ENCODE measurements around the gene TRA2A.
"Not testable (repeated sequence)": the region's sequence is repeated elsewhere in the genome, so short reads cannot be mapped to it uniquely, and the experiment has no call there.

Gene TRA2A

DNA sequence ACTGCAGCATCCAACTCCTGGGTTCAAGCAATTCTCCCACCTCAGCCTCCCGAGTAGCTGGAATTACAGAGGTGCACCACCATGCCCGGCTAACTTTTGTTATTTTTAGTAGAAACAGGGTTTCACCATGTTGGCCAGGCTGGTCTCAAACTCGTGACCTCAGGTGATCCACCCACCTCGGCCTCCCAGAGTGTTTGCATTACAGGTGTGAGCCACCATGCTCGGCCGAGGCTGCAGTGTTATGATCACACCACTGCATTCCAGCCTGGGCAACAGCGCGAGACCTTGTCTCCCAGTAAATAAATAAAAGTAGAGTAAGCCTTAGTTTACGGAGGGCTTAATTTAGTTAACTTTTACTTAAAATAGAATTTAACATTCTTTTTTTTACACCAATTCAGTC lies 37.8 kb downstream of the TRA2A start:
- no peak for DNase-seq (ENCODE audit: low read depth in 3 of 3)

DNA sequence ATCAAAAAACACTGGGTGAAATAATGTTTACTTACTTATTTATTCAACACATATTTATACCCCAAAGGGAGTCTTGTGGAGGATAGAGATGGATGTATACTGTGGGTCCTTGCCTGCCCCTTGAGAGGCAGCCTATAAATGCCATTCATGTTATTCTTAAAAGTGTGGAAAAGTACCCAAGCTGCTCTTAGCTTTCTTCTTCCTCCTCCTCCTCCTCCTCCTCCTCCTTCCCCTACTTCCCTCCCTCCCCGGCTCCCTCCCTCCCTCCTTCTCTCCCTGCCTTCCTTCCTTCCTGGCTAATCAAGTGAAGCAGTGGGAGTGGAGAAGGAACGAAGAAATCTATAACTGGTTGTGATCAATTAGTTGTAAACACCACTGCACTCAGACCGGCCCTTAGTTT lies 40.3 kb downstream of the TRA2A start:
- DNase-seq (ENCODE audit: low read depth in 3 of 3) = no peak

DNA sequence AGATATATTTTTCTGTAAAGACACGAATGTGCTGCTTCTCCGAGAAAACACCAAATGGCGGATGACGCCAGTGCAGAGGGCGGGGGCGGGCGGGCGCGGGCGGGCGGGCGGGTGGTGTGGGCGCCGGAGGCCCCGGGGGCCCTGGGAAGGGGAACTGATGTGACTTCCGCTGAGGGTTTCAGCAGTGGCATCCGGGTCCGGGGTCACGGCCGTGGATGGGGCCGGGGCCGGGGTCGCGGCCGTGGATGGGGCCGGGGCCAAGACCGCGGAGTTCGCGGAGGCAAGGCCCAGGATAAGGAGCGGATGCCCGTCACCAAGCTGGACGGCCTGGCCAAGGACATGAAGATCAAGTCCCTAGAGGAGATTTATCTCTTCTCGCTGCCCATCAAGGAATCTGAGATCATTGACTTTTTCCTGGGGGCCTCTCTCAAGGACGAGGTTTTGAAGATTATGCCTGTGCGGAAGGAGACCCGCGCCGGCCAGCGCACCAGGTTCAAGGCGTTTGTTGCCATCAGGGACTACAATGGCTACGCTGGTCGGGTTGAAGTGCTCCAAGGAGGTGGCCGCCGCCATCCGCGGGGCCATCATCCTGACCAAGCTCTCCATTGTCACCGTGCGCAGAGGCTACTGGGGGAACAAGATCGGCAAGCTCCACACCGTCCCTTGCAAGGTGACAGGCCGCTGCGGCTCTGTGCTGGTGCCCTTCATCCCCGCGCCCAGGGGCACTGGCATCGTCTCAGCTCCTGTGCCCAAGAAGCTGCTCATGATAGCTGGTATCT lies 41.2 kb downstream of the TRA2A start:
- DNase-seq (ENCODE audit: low read depth in 3 of 3) = peak in 1 of 3 donors; percentile 31

DNA sequence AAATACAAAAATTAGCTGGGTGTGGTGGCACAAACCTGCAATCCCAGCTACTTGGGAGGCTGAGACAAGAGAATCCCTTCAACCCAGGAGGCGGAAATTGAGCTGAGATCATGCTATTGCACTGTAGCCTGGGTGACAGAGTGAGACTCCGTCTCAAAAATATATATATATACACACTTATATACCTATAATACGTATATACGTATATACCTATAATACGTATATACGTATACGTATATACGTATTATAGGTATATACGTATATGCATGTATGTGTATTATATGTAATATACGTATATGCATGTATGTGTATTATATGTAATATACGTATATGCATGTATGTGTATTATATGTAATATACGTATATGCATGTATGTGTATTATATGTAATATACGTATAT lies 43.1 kb downstream of the TRA2A start:
- not testable (repeated sequence) for DNase-seq (ENCODE audit: low read depth in 3 of 3)

DNA sequence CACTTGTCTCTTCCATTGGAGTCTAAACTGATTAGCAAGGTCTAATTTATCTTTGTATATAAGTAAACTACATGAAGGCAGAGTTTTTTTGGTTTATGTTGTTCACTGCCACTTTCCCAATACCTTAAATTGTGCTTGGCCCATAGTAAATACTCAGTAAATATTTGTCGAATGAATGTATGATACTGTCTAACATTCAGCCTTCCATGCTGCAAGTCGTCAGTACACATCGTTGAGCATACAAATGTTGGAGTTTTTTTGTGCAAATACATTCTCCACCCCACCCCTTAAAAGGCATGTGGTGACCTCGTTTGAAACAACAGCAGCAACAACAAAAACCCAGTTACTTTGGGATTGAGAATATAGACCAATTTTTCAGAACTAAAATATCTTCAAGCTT lies 44.1 kb downstream of the TRA2A start:
- no peak for DNase-seq (ENCODE audit: low read depth in 3 of 3)

DNA sequence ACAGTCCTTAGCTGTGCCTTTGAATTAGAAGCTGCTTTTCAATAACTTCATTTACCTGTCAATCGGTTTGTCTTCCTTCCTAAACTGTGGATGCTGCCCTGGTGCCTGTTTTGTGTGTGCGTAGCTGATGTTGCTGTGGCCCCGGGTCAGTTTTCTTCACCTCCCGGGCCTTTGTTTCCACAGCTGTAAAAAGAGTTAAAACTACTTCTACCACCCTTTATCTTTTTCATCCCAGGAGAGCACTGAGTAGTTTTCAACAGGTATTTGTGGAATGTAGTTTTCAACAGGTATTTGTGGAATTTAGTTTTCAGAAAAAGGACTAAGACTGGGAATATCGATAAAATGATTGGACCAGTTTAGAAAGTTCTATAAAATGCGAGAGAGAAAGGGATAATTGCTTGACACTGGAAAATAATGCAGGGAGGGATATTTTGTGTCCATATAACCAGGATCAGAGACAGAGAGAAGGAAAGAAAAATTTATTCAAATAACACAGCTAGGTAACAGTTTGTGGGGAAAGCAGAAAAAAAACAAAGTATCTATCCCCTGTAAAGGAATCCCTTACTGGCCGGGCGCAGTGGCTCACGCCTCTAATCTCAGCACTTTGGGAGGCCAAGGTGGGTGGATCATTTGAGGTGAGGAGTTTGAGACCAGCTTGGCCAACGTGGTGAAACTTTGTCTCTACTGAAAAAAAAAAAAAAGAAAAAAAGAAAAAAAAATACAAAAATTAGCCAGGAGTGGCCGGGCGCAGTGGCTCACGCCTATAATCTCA lies 45.6 kb downstream of the TRA2A start:
- DNase-seq (ENCODE audit: low read depth in 3 of 3) = no peak

DNA sequence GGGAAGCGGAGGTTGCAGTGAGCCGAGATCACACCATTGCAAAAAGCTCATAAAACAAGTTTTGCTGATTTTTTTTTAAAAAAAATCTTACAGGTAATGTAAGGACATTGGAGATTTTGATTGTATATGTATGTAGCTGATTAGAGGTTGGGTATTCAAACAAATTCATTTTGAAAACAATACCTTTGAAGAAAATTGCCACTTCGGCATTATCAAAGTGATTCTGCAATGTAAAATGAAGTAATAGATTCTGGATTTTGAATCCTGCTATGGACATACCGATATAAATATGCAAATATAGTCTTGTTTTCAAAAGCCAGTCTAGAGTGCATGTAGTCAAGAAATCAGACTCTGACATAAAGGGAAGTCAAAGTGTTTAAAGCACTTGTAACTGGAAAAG lies 49.1 kb downstream of the TRA2A start:
- DNase-seq (ENCODE audit: low read depth in 3 of 3) = no peak

DNA sequence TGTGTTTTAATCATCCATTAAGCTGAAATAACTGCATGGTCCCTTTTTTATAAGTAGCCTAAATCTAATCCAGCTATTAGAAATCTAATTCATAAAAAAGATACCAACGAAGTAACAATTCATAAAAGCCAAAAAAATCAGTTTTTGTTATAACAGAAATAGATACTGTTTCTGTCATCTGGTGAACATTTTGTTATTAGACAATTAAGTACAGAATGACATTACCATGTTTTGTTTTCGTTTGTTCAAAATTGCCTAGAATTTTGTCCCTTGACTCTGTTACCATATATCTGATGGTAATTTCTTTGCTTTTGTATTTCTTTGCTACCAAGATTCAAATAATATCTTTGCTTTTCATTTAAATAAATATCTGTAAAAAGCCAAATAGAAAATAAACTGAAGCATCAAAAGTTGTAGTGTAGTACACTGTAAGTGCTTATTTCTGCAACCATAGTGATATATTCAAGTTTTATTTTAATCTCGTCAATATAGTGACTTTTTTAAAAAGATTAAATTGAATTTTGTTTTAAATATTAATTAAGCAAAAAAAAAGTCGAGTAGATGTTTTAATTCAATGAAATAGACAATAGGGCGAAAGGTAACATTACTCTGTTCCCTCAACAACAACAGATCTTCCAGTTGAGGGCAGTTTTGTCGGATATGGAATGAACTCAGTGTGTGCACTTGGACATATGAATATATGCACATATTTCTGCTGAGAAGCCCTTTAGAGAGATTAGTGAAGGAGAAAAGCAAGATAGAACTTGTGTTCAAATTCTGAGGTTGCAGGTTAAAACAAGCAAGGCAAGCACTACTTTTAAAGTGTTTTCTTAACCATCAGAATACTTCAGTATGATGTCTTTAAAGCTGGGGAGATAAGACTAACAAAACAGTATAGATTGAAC lies 53.6 kb downstream of the TRA2A start:
- no peak for DNase-seq (ENCODE audit: low read depth in 3 of 3)

DNA sequence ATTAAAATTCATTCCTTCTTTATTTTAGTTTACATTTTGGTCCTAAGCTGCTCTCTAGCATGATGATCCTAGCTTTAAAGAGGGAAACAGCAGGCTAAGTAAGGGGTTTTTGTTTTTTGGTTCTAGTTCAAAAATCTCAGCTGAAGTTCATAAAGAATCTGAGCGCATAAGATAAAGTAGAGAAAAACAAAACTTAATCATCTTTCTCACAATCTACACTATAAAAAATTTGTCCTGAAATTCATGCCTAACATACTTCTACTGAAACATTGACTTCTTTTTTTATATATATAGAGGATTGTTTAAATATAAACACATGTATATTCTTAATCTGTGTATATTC lies 54.7 kb downstream of the TRA2A start:
- DNase-seq (ENCODE audit: low read depth in 3 of 3) = no peak

DNA sequence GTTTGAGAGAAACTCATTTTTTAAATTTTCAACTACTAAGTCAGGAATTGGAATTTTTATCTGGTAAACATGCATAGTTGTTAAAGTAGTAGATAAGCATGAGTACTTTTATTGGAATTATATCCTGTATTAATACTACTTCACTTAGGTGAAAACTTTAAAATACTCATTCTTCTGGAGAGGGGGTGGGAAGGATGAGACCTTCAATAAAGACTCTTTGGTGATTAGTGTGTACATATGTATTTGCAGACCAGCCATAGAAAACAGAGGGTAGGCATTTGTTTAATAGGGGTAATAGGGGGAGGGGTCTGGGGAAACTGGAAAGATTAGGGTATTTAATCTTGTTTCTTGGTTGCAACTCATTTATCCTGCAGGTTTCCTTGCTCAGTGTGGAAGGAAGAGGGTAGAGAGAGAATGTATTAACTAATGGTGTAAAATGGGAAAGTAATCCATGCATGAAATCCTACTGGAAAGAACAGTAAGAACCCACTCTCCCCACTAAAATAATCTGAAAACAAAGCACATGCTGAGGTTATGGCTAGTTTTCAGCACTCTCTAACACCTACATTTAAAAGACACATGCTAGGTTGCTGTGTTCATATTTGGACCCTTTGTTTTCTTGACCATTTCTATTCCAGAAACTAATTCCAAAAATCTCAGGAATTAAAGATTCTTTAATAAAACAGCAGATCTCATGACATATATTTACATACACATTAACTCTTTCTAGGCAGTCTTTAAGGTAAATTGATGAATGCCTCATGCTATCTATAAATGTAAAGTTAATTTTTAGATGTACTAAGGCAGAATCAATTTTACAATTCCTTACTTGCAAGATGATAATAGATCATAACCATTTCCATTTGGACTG lies 55.3 kb downstream of the TRA2A start:
- no peak for DNase-seq (ENCODE audit: low read depth in 3 of 3)

DNA sequence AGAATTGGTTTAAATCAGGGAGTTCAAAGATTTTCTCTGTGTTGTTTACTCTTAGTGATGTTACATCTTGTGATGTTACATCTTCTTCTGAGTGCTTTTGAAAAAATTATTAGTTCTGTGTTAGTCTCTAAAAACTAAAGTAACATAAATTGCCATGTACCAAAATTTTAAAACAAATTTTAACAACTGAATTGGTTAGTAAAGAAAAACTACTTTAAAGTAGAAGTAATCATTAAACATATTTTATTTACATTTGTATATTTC lies 56.3 kb downstream of the TRA2A start:
- DNase-seq (ENCODE audit: low read depth in 3 of 3) = no peak

DNA sequence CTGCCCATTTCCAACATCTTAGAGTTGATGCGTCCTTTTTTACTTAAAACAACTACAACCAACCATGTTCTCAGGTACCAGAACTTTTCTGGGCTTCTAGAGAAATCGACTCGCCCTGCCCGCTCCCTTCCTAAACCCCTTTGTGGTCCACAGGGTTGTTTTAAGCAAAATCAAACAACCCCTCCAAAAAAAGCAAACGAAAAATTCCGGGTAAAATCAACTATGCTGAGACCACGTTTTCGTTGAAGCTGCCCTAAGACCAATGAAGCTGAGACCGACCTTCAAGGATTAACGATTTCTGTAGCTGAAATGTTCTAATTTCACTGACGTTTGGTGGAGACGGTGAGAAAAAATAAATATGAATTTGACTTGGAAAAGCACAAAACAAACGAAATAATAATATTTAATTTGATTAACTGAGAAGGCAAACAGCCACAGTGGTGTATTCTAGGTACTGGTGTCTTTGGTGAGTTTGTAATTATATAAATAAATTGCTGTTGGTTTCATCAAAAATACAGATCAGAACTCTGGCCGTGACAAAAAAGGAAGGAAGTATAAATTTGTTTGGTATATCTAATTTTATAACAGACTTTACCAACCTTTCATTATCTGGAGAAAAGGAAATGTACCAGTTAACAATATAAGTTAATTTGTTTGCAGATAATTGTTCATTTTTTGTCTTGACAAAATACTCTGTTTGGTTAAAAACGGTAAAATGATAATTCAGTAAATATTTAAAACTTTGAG lies 56.8 kb downstream of the TRA2A start:
- DNase-seq (ENCODE audit: low read depth in 3 of 3) = no peak

DNA sequence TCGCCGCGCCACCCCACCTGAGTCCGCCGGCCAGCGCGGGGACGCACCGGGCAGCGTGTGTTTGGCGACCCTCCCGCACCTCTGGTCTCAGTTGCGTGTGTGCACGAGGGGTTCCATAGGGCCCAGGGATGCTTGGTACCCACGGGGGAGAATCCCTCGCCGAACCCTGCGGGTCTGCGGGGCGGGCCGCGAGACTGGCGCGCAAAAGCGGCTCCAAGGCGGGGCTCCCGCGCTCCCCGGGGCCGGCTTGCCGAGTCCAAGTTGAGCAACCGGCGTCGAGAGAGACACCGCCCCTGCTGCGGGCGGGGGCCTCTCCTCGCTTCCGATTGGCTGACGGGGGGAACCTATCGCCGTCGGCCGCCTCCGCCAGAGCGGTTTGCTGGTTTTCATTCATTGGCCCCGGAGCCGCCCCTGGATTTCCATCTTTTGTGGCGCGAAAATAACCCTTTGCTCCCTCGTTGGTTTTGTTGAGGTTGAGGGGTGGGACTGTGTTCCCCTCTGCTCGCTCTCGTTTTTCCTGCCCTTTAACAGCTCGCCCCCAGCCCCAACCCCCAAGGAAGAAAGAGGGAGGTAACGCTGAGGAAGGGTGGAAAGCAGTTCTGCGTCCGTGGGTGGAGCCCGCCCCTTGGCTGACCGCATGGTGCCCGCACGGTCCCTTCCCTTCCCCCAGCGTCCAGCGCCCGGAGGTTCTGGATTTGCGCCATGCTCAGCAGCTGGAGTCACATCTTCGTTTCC lies 57.5 kb downstream of the TRA2A start:
- DNase-seq (ENCODE audit: low read depth in 3 of 3) = peak; percentile 60 to 83 (median 82)

DNA sequence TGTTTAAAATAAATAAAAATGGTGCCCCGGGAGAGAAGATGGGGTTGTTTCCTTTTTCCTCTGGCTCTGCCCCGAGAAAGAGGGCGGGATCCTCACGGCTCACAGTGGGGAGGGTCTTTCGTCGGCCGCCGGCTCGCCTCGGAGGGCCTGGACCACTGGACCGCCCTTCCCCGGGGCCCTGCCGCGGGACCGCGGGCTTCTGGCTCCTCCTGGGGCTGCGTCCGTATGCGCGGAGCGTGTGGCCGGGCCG lies 58.0 kb downstream of the TRA2A start:
- DNase-seq (ENCODE audit: low read depth in 3 of 3) = no peak

DNA sequence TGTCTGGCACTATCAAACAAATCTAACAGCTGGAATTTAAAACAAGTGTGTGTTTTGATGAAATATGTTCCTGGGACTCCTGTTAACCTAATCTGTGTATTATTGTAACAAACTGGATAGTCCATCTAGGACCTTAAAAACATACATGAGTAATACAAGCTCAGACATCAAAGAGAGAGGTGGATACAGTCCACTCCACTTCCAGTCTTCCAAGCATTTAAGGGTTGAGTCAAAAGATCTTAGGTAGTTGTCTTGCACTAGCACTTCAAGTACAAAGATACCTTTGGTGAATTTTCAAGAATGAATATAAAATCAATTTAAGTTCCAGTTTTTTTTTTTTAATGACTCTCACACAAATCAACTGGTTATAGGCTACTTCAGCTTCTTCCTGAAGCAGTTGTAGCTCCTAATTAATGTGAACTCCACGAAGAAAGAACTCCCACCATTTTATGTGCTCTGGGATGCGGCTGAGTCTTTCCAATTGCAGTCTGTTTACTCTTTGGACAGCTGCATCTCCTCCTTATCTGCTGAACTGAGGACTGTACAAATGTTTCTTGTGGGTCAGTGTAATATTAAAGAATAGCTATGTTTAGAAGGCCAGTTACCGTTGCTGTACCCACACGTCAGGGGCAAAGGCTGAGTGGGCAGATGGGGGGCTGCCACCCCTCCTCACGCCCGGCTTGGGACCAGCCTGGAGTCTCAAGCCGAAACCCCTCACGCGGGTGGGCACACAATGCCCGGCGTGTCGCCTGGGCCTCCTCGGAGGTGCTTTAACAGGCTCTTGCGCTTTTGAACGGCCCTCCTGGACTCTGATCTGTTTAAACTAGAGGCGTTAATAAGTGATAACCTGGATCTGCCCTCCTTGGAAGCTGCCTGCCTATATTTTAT lies 58.6 kb downstream of the TRA2A start:
- DNase-seq (ENCODE audit: low read depth in 3 of 3) = no peak

DNA sequence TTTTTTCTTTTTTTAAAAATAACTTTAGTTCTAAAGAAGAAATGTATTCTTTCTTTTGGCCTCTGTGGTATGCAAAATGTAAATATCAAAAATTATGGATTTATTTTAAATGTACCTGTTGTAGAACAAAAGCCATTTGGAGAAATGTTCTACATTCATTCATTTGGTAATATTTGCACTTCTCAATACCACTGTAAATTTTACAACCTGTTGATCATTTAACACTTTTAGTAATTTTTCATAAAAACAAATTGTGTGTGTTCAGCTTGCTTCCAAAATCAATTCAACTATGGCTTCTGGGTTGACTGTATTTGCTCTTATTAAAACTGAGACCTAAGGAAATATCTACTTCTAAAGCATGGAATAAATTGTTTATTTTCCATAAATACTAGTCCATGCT lies 59.2 kb downstream of the TRA2A start:
- DNase-seq (ENCODE audit: low read depth in 3 of 3) = no peak

DNA sequence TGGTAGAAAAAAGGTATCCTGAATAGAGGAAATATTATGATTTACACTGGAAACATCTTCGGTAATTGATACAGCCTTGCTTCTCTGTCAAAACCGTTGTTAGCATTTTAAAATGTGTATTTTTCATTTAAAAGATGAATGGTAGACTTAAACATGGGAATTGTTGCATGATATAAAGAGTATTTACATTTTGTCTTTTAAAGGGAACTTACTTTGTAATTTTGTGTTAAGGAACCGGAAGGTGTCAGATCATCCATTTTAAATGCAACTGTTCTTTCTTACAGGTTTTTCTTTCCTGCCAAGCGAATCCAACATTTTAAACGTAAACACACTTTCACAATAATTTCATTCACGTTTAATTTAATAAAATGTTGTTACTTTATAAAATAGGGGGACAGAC lies 59.7 kb downstream of the TRA2A start:
- DNase-seq (ENCODE audit: low read depth in 3 of 3) = no peak

DNA sequence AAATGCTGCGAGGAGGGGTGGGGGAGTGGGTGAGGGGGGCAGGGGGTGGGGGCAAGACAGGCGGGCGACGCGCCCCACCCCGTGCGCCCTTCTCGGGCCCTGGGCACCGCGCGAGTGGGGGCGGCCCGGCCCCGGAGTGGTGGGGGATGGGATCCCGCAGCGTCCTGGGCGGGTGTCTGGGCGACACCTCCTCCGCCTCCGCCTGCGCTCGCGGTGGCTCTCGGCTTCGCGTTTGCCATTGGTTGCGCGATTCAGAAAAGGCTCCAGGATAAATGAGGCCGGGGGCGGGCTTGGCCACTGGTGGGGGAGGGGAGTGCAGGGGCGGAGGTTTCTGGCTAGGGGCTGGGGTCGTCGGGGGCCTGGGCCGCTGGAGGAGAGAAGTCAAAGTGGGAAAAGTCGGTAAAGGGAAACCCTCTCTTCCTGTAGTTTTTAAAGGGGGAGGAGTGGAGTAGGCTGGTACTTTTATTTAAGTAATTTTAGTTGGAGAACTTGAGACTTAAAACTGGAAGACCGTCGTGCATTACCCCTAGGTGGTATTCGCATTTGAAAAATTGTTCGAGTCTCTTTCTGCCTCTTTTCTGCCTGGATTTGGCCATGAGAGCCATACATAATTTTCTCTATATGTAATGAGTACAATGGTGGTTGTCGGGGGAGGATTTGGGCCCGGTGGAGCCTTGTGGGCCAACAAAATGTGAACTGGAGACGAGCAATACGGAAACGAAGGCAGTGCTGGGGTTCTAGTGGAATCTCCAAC lies 60.5 kb downstream of the TRA2A start:
- DNase-seq (ENCODE audit: low read depth in 3 of 3) = peak in 1 of 3 donors; percentile 12
